PFSK-1 (cell line): ENCODE results near the gene BNC2.

Experiments used
- FOXP2 ChIP-seq: optimal IDR thresholded peaks from 2 replicates; pipeline ENCODE3; 2011; ENCODE audit warnings: borderline replicate concordance, control low read depth, inconsistent platforms; ENCODE audit not compliant: insufficient read depth; ENCODE audit errors: extremely low read length, extremely low read depth
- POLR2AphosphoS5 ChIP-seq: IDR thresholded peaks from 2 replicates; pipeline ENCODE4 v1.6.1; 2012; ENCODE audit warnings: low read depth, mild to moderate bottlenecking, control low read depth, low read length, moderate library complexity
- REST ChIP-seq, 2 experiments: IDR thresholded peaks; 2 replicates each; pipeline versions ENCODE4 v1.6.1 to v1.8.0; 2011 to 2012; ENCODE audit warnings: low read depth in 2 of 2, low read length in 2 of 2, control low read depth in 1 of 2, inconsistent platforms in 1 of 2, mild to moderate bottlenecking in 1 of 2, moderate library complexity in 1 of 2; ENCODE audit not compliant: insufficient read depth in 1 of 2
- SIN3A ChIP-seq: IDR thresholded peaks from 2 replicates; pipeline ENCODE4 v1.6.1; 2012; ENCODE audit warnings: mild to moderate bottlenecking, low read length, moderate library complexity, borderline replicate concordance; ENCODE audit not compliant: insufficient read depth
- TAF1 ChIP-seq: IDR thresholded peaks from 2 replicates; pipeline ENCODE4 v1.6.1; 2012; ENCODE audit warnings: low read length, control low read depth, borderline replicate concordance; ENCODE audit not compliant: insufficient read depth

- TF ChIP-seq POLR2AphosphoS5 (no peak), TAF1 (no peak), REST (IDR thresholded peaks at IDR 0.05; ENCODE audit: insufficient read depth in 1 of 2, low read depth in 2 of 2, low read length in 2 of 2) (no peak), SIN3A (no peak), FOXP2 (no peak)
Observed at GRCh38 chr9:16619914-16620520, 250.5 kb downstream of the BNC2 start.
